Measurements from ENCODE around the gene ZDHHC18.

ZDHHC18 gene

DNA sequence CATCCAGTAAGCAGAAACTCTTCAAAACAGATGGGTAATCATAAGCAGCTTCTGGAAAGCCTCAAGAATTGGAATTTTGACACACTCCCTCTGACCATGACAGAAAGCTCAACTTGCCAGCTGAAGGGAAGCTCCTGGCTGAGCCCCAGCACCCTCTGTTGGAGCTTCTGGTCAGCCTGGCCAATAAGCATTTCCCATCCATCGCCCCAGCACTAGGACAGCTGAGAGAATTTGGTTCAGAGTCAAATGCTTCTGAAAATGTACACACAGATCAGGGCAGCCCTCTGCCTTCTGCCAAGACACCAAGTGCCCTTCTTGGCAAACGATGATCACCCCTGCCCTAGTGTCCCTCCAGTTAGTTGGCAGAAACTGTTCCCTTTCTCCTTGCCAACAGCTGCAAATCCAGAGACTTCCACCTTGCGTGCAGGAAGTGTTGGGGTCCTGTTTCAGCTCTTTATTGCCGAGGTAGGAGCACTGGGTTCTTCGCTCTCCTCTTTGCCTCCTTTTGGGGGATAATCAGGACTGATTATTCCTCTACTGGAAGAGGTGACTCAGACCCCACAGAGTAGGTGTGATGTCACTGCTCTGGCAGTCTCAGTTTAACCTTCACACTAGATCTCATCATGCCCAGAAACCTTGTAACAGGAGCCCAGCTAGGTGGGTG, 26.9 kb upstream of the ZDHHC18 start (continued):
- TF ChIP-seq, protein P1, sequence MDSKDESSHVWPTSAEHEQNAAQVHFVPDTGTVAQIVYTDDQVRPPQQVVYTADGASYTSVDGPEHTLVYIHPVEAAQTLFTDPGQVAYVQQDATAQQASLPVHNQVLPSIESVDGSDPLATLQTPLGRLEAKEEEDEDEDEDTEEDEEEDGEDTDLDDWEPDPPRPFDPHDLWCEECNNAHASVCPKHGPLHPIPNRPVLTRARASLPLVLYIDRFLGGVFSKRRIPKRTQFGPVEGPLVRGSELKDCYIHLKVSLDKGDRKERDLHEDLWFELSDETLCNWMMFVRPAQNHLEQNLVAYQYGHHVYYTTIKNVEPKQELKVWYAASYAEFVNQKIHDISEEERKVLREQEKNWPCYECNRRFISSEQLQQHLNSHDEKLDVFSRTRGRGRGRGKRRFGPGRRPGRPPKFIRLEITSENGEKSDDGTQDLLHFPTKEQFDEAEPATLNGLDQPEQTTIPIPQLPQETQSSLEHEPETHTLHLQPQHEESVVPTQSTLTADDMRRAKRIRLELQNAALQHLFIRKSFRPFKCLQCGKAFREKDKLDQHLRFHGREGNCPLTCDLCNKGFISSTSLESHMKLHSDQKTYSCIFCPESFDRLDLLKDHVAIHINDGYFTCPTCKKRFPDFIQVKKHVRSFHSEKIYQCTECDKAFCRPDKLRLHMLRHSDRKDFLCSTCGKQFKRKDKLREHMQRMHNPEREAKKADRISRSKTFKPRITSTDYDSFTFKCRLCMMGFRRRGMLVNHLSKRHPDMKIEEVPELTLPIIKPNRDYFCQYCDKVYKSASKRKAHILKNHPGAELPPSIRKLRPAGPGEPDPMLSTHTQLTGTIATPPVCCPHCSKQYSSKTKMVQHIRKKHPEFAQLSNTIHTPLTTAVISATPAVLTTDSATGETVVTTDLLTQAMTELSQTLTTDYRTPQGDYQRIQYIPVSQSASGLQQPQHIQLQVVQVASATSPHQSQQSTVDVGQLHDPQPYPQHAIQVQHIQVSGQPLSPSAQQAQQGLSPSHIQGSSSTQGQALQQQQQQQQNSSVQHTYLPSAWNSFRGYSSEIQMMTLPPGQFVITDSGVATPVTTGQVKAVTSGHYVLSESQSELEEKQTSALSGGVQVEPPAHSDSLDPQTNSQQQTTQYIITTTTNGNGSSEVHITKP (tag by site-specific recombination; IDR thresholded peaks at IDR 0.05): no peak
- TF ChIP-seq MYNN (tag by site-specific recombination; IDR thresholded peaks at IDR 0.05; ENCODE audit: borderline replicate concordance) (no peak), ZNF404 (tag by site-specific recombination; IDR thresholded peaks at IDR 0.05) (no peak), ZNF335 (tag by site-specific recombination; conservative IDR thresholded peaks at IDR 0.05) (peak; percentile 67; the same call in 1 of the 2 replicates), ZNF768 (tag by site-specific recombination; IDR thresholded peaks at IDR 0.05) (no peak), ZNF677 (tag by site-specific recombination; IDR thresholded peaks at IDR 0.05) (no peak), ZNF626 (tag by site-specific recombination; IDR thresholded peaks at IDR 0.05) (no peak), ZNF585B (tag by site-specific recombination; IDR thresholded peaks at IDR 0.05) (no peak), YY2 (tag by site-specific recombination; IDR thresholded peaks at IDR 0.05) (no peak), ZNF302 (tag by site-specific recombination; IDR thresholded peaks at IDR 0.05; ENCODE audit: low read depth) (no peak), ZNF366 (tag by site-specific recombination; conservative IDR thresholded peaks at IDR 0.05) (peak; percentile 83), SP3 (tag by site-specific recombination; IDR thresholded peaks at IDR 0.05) (no peak), ZFP69B (tag by site-specific recombination; IDR thresholded peaks at IDR 0.05) (0 out of 2 replicates have a peak, but pooled peaks have one; percentile 8), ZNF747 (tag by site-specific recombination; IDR thresholded peaks at IDR 0.05) (no peak), ZNF433 (tag by site-specific recombination; IDR thresholded peaks at IDR 0.05; ENCODE audit: low read depth) (no peak), ZNF707 (tag by site-specific recombination; IDR thresholded peaks at IDR 0.05) (no peak), ZNF548 (tag by site-specific recombination; IDR thresholded peaks at IDR 0.05) (no peak), BCL11B (tag by site-specific recombination; IDR thresholded peaks at IDR 0.05; ENCODE audit: low read depth) (no peak), ZNF76 (tag by site-specific recombination; IDR thresholded peaks at IDR 0.05; ENCODE audit: borderline replicate concordance, low read depth) (no peak), ZNF571 (tag by site-specific recombination; IDR thresholded peaks at IDR 0.05) (no peak), ZNF792 (tag by site-specific recombination; IDR thresholded peaks at IDR 0.05) (no peak), ZBTB7A (tag by site-specific recombination; IDR thresholded peaks at IDR 0.05; ENCODE audit: low read depth) (no peak), ZNF274 (IDR thresholded peaks at IDR 0.05; ENCODE audit: low read length) (no peak), ZNF274 (tag by site-specific recombination; IDR thresholded peaks at IDR 0.05; ENCODE audit: borderline replicate concordance) (no peak), ZIC2 (tag by site-specific recombination; IDR thresholded peaks at IDR 0.05) (no peak), SP7 (tag by site-specific recombination; IDR thresholded peaks at IDR 0.05) (peak; percentile 63)
- TF ChIP-seq, protein P2, sequence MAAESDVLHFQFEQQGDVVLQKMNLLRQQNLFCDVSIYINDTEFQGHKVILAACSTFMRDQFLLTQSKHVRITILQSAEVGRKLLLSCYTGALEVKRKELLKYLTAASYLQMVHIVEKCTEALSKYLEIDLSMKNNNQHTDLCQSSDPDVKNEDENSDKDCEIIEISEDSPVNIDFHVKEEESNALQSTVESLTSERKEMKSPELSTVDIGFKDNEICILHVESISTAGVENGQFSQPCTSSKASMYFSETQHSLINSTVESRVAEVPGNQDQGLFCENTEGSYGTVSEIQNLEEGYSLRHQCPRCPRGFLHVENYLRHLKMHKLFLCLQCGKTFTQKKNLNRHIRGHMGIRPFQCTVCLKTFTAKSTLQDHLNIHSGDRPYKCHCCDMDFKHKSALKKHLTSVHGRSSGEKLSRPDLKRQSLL (tag by site-specific recombination; IDR thresholded peaks at IDR 0.05): no peak
- TF ChIP-seq, protein P3, sequence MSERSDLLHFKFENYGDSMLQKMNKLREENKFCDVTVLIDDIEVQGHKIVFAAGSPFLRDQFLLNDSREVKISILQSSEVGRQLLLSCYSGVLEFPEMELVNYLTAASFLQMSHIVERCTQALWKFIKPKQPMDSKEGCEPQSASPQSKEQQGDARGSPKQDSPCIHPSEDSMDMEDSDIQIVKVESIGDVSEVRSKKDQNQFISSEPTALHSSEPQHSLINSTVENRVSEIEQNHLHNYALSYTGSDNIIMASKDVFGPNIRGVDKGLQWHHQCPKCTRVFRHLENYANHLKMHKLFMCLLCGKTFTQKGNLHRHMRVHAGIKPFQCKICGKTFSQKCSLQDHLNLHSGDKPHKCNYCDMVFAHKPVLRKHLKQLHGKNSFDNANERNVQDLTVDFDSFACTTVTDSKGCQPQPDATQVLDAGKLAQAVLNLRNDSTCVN (tag by site-specific recombination; optimal IDR thresholded peaks at IDR 0.05): no peak
- TF ChIP-seq, protein P4, sequence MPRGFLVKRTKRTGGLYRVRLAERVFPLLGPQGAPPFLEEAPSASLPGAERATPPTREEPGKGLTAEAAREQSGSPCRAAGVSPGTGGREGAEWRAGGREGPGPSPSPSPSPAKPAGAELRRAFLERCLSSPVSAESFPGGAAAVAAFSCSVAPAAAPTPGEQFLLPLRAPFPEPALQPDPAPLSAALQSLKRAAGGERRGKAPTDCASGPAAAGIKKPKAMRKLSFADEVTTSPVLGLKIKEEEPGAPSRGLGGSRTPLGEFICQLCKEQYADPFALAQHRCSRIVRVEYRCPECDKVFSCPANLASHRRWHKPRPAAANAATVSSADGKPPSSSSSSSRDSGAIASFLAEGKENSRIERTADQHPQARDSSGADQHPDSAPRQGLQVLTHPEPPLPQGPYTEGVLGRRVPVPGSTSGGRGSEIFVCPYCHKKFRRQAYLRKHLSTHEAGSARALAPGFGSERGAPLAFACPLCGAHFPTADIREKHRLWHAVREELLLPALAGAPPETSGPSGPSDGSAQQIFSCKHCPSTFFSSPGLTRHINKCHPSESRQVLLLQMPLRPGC (tag by site-specific recombination; IDR thresholded peaks at IDR 0.05): no peak
- TF ChIP-seq, protein P5, sequence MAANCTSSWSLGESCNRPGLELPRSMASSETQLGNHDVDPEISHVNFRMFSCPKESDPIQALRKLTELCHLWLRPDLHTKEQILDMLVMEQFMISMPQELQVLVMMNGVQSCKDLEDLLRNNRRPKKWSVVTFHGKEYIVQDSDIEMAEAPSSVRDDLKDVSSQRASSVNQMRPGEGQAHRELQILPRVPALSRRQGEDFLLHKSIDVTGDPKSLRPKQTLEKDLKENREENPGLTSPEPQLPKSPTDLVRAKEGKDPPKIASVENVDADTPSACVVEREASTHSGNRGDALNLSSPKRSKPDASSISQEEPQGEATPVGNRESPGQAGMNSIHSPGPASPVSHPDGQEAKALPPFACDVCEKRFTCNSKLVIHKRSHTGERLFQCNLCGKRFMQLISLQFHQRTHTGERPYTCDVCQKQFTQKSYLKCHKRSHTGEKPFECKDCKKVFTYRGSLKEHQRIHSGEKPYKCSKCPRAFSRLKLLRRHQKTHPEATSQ (tag by site-specific recombination; IDR thresholded peaks at IDR 0.05): no peak
- TF ChIP-seq, protein P6, sequence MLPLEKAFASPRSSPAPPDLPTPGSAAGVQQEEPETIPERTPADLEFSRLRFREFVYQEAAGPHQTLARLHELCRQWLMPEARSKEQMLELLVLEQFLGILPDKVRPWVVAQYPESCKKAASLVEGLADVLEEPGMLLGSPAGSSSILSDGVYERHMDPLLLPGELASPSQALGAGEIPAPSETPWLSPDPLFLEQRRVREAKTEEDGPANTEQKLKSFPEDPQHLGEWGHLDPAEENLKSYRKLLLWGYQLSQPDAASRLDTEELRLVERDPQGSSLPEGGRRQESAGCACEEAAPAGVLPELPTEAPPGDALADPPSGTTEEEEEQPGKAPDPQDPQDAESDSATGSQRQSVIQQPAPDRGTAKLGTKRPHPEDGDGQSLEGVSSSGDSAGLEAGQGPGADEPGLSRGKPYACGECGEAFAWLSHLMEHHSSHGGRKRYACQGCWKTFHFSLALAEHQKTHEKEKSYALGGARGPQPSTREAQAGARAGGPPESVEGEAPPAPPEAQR (tag by site-specific recombination; IDR thresholded peaks at IDR 0.05): no peak

All from HEK293 (cell line).